T-cell (primary cell): ENCODE data around the gene EPB41L2. TPM values are rescaled to one million over a fixed set of nuclear protein-coding genes. Genes with fewer than 3 reads are reported as not detected.

Source experiments
- ATAC-seq, 4 experiments: fragments of 200-7000 bp in 3 of 4; fragments of 150-1000 bp in 1 of 4; cut with Tn5 transposase; replicated peaks in 1 of 4; 1 replicate in 3 of 4; 2 replicates in 1 of 4; pipeline ENCODE4 v1.10.0; 2021; ENCODE audit warnings: moderate library complexity in 3 of 4, mild to moderate bottlenecking in 2 of 4, moderate number of reproducible peaks in 1 of 4
- CTCF ChIA-PET, 2 donors: fragments of 300-600 bp; sonication (Branson Sonifier 250); formaldehyde crosslinking; loops; one replicate each; lab custom pipeline; 2022; ENCODE audit warnings: antibody characterized with exemption in 2 of 2; lab: Charles Lee
- POLR2A ChIA-PET, 2 donors: fragments of 300-600 bp; sonication (Branson Sonifier 250); formaldehyde crosslinking; loops; one replicate each; lab custom pipeline; 2022; ENCODE audit warnings: antibody characterized with exemption in 2 of 2; lab: Charles Lee
- DNase-seq, 35 experiments: peaks; one replicate each; pipeline versions ENCODE4 v3.0.0 to v3.0.0-alpha.2; 2013 to 2023
- H3K27ac ChIP-seq: one replicate; pipeline ENCODE4 v1.5.1; 2013; ENCODE audit warnings: low read length
- H3K27me3 ChIP-seq, 2 experiments: replicated peaks in 1 of 2; 1 replicate in 1 of 2; 2 replicates in 1 of 2; pipeline versions ENCODE4 v1.6.1 to v1.7.0; 2013; ENCODE audit warnings: low read length in 1 of 2, mixed read lengths in 1 of 2; ENCODE audit not compliant: control insufficient read depth in 2 of 2, insufficient read depth in 2 of 2; ENCODE audit errors: extremely low read depth in 1 of 2
- H3K36me3 ChIP-seq, 2 donors: 1 replicate in 1 of 2; 2 replicates in 1 of 2; pipeline versions ENCODE4 v1.6.1 to v1.7.0; 2013; ENCODE audit warnings: low read length in 1 of 2; ENCODE audit not compliant: control insufficient read depth in 2 of 2, insufficient read depth in 1 of 2; ENCODE audit errors: extremely low read depth in 1 of 2
- H3K4me1 ChIP-seq, 2 experiments: 1 replicate in 1 of 2; 2 replicates in 1 of 2; pipeline versions ENCODE4 v1.6.1 to v1.7.0; 2013; ENCODE audit warnings: low read length in 2 of 2, mixed read lengths in 1 of 2; ENCODE audit not compliant: insufficient read depth in 2 of 2, control insufficient read depth in 1 of 2; ENCODE audit errors: extremely low read depth in 1 of 2
- H3K4me3 ChIP-seq, 2 donors: 1 replicate in 1 of 2; 2 replicates in 1 of 2; pipeline versions ENCODE4 v1.5.1 to v1.7.0; 2013; ENCODE audit warnings: mild to moderate bottlenecking in 2 of 2, low read length in 1 of 2, moderate library complexity in 1 of 2; ENCODE audit not compliant: control insufficient read depth in 1 of 2; ENCODE audit errors: extremely low read depth in 1 of 2
- H3K9me3 ChIP-seq: 2 replicates; pipeline ENCODE4 v1.7.0; 2013
- H3K27ac Mint-ChIP-seq, 2 donors: one replicate each; pipeline ENCODE4 v1.8.0; 2020 to 2021; ENCODE audit warnings: mild to moderate bottlenecking in 2 of 2, mixed read lengths in 2 of 2
- H3K27me3 Mint-ChIP-seq, 2 donors: one replicate each; pipeline ENCODE4 v1.8.0; 2021 to 2022; ENCODE audit warnings: mixed read lengths in 2 of 2
- H3K36me3 Mint-ChIP-seq: one replicate; pipeline ENCODE4 v1.8.0; 2021; ENCODE audit warnings: mixed read lengths
- H3K4me1 Mint-ChIP-seq, 3 donors: one replicate each; pipeline ENCODE4 v1.8.0; 2020 to 2022; ENCODE audit warnings: mixed read lengths in 3 of 3, mild to moderate bottlenecking in 1 of 3
- H3K4me3 Mint-ChIP-seq, 3 donors: one replicate each; pipeline ENCODE4 v1.8.0; 2020 to 2022; ENCODE audit warnings: mild to moderate bottlenecking in 3 of 3, mixed read lengths in 3 of 3, moderate library complexity in 3 of 3
- H3K9me3 Mint-ChIP-seq, 3 donors: one replicate each; pipeline ENCODE4 v1.8.0; 2020 to 2022; ENCODE audit warnings: mixed read lengths in 3 of 3
- WGBS: methylation state at CpG from one replicate; pipeline ENCODE4 v1.1.5; 2013; ENCODE audit warnings: missing lambda C conversion rate; ENCODE audit not compliant: insufficient coverage; 5-methylcytosine and 5-hydroxymethylcytosine counted together
- total RNA-seq, 35 experiments: library from RNA in 6 of 35; stranded (reverse) in 6 of 35; fragments of 120-200 nt in 1 of 35; gene quantifications; one replicate each; pipeline versions ENCODE4 v1.2.1 to v1.2.4 and lab custom pipeline; 2013 to 2026

EPB41L2 gene
- total RNA-seq, 5 donors from 2014 or later (not counting 1 experiment from before 2014, with no cell fraction given) = 11.1 to 15.0 (median 13.6) TPM

DNA sequence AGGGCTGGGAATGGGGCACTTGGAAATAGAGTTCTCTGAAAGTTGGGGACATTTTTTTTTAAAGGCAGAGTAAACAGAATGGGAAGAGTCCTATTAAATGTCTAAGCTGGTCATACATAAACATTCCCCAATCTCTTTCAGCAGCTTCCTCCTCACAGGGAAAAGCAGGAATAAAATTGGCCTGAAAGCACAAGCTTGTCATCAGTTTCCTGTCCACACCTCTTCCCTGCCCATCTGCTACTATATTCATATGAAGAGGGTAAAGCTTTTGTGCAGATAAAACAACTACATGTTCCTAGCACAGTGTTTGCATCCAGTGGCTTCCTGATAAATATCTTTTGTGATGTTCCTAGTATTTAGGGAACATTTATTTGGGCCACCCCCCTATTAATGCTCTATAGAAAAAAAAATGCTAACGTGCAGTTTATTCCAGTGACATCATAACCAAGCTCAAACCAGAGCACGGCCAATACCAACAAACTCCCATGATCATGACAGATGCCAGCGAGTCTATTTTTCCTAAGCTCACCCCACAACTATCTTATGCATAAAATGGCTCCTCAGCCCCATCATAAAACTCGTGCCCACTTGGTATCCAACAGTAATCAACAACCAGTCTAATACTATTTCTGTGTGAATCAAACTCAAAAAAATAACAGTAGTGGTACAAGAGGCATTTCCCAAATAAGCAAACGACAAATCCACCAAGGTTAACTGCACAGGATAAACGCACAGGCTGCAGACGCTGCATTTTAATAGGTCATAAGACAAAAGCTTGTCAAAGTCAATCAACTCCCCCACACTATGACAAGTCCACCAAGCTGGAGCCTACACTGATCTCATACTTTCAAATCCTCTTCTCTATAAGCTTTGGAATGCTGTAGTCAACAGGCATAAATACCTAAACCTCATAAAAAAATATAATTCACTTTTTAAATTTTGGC lies 95.3 kb downstream of the EPB41L2 start:
- no peaks in the 10 kb centered on the region for H3K27me3 ChIP-seq
- ChIA-PET CTCF (interaction anchor here in 1 of 2 donors (0.6 to 0.8 kb wide), 2 partner anchors 9 to 1225 kb away, joined by 3 read pairs; no protein-coding TSS in a partner anchor), POLR2A (interaction anchor here (0.6 kb wide), 2 partner anchors 46 to 1257 kb away, joined by 3 to 5 read pairs; no protein-coding TSS in a partner anchor)
- no peaks in the 10 kb centered on the region for H3K4me1 ChIP-seq
- Mint-ChIP-seq H3K27ac (no peak overlapping the region), H3K27me3 (no peaks in the 10 kb centered on the region), H3K36me3 (no peaks in the 10 kb centered on the region), H3K4me1 (no peaks in the 10 kb centered on the region), H3K9me3 (no peaks in the 10 kb centered on the region), H3K4me3 (no peak overlapping the region)
- no peak for ATAC-seq
- 89% methylated on average over 2 of the region's 7 CpGs for WGBS
- no peaks in the 10 kb centered on the region for H3K36me3 ChIP-seq
- no peak overlapping the region for H3K27ac ChIP-seq
- no peaks in the 10 kb centered on the region for H3K9me3 ChIP-seq
- H3K4me3 ChIP-seq = no peak overlapping the region
- DNase-seq = no peak

- WGBS = 93% methylated on average over 3 of the region's 8 CpGs
- H3K4me1 ChIP-seq = no peaks in the 10 kb centered on the region
- Mint-ChIP-seq H3K27me3 (no peaks in the 10 kb centered on the region), H3K36me3 (no peaks in the 10 kb centered on the region), H3K9me3 (no peaks in the 10 kb centered on the region), H3K4me3 (no peak overlapping the region), H3K27ac (no peak overlapping the region), H3K4me1 (no peaks in the 10 kb centered on the region)
- no peaks in the 10 kb centered on the region for H3K9me3 ChIP-seq
- ATAC-seq (no peak), DNase-seq (no peak)
- no peaks in the 10 kb centered on the region for H3K27me3 ChIP-seq
- no peaks in the 10 kb centered on the region for H3K36me3 ChIP-seq
- ChIA-PET CTCF (interaction anchor here in 1 of 2 donors (0.5 to 0.6 kb wide), 2 partner anchors 41 to 642 kb away, joined by 3 to 4 read pairs; no protein-coding TSS in a partner anchor), POLR2A (no interaction called here)
- no peak overlapping the region for H3K4me3 ChIP-seq
- no peak overlapping the region for H3K27ac ChIP-seq
Measured at GRCh38 chr6:130966344-130966980, 96.6 kb downstream of the EPB41L2 start.

- no peak overlapping the region for H3K27ac ChIP-seq
Measured at GRCh38 chr6:130965656-130966055, 97.4 kb downstream of the EPB41L2 start.

GRCh38 chr6:130964808-130965604 lies 98.0 kb downstream of the EPB41L2 start:
- no peak for ATAC-seq
- H3K4me3 Mint-ChIP-seq = no peak overlapping the region
- Histone ChIP-seq H3K9me3 (no peaks in the 10 kb centered on the region), H3K4me3 (no peak overlapping the region), H3K27ac (no peak overlapping the region), H3K4me1 (no peaks in the 10 kb centered on the region), H3K36me3 (no peaks in the 10 kb centered on the region), H3K27me3 (no peaks in the 10 kb centered on the region)
- H3K36me3 Mint-ChIP-seq = no peaks in the 10 kb centered on the region
- CTCF ChIA-PET = no interaction called here
- no peaks in the 10 kb centered on the region for H3K9me3 Mint-ChIP-seq
- POLR2A ChIA-PET = interaction anchor here in 1 of 2 donors (0.6 kb wide), 1 partner anchor 50 kb away, joined by 3 read pairs; no protein-coding TSS in a partner anchor
- WGBS = no CpG with 5 or more reads among the region's 5 CpGs
- H3K4me1 Mint-ChIP-seq = no peaks in the 10 kb centered on the region
- no peak overlapping the region for H3K27ac Mint-ChIP-seq
- no peak for DNase-seq
- H3K27me3 Mint-ChIP-seq = no peaks in the 10 kb centered on the region

More at GRCh38 chr6:130965656-130966055, 97.4 kb downstream of the EPB41L2 start:
- CTCF ChIA-PET = no interaction called here
- DNase-seq = no peak
- no peak overlapping the region for H3K4me3 Mint-ChIP-seq
- H3K4me3 ChIP-seq = no peak overlapping the region
- H3K27me3 Mint-ChIP-seq = no peaks in the 10 kb centered on the region
- no peaks in the 10 kb centered on the region for H3K4me1 Mint-ChIP-seq
- POLR2A ChIA-PET = interaction anchor here in 1 of 2 donors (0.6 kb wide), 1 partner anchor 51 kb away, joined by 3 read pairs; no protein-coding TSS in a partner anchor
- ATAC-seq = no peak
- no peaks in the 10 kb centered on the region for H3K4me1 ChIP-seq
- no peaks in the 10 kb centered on the region for H3K27me3 ChIP-seq
- no peaks in the 10 kb centered on the region for H3K9me3 Mint-ChIP-seq
- no peak overlapping the region for H3K27ac Mint-ChIP-seq
- no peaks in the 10 kb centered on the region for H3K9me3 ChIP-seq
- no peaks in the 10 kb centered on the region for H3K36me3 ChIP-seq
- no peaks in the 10 kb centered on the region for H3K36me3 Mint-ChIP-seq

GRCh38 chr6:130964289-130964688 lies 98.8 kb downstream of the EPB41L2 start:
- Histone ChIP-seq H3K4me1 (no peaks in the 10 kb centered on the region), H3K4me3 (no peak overlapping the region), H3K9me3 (no peaks in the 10 kb centered on the region), H3K27me3 (no peaks in the 10 kb centered on the region), H3K36me3 (no peaks in the 10 kb centered on the region), H3K27ac (no peak overlapping the region)
- no peak overlapping the region for H3K4me3 Mint-ChIP-seq
- H3K9me3 Mint-ChIP-seq = no peaks in the 10 kb centered on the region
- DNase-seq (no peak), ATAC-seq (no peak)
- ChIA-PET CTCF (interaction anchor here in 1 of 2 donors (1.1 kb wide), 1 partner anchor 9 kb away, joined by 3 read pairs; no protein-coding TSS in a partner anchor), POLR2A (no interaction called here)
- no peaks in the 10 kb centered on the region for H3K36me3 Mint-ChIP-seq
- WGBS = no CpG with 5 or more reads among the region's 2 CpGs
- H3K27me3 Mint-ChIP-seq = no peaks in the 10 kb centered on the region
- no peaks in the 10 kb centered on the region for H3K4me1 Mint-ChIP-seq
- no peak overlapping the region for H3K27ac Mint-ChIP-seq

DNA sequence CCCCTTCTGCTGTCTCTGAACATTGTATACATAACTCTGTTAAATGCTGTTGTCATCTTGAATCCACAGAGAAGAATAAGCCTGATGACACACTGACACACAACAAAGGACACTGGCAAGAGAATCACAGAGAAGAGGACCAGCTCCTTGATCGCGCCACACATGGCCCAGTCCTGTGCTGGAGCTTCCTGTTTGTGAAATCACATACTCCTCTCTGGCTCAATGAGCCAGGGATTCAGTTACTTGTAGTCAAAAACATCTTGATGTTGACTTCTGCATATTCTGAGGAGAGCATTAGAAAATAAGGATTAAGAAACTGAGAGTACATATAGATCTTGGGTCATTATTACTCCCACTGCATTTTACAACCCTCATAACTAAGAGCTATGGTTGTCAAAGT lies 100.1 kb downstream of the EPB41L2 start:
- no peak overlapping the region for H3K4me3 ChIP-seq
- no peaks in the 10 kb centered on the region for H3K4me1 ChIP-seq
- H3K27ac Mint-ChIP-seq = no peak overlapping the region
- ATAC-seq (no peak), DNase-seq (no peak)
- H3K27me3 ChIP-seq = no peaks in the 10 kb centered on the region
- no peaks in the 10 kb centered on the region for H3K36me3 Mint-ChIP-seq
- WGBS = no CpG with 5 or more reads among the region's 2 CpGs
- no peak overlapping the region for H3K4me3 Mint-ChIP-seq
- H3K27me3 Mint-ChIP-seq = no peaks in the 10 kb centered on the region
- no peaks in the 10 kb centered on the region for H3K9me3 ChIP-seq
- no peaks in the 10 kb centered on the region for H3K36me3 ChIP-seq
- POLR2A ChIA-PET = no interaction called here
- H3K9me3 Mint-ChIP-seq = no peaks in the 10 kb centered on the region
- H3K4me1 Mint-ChIP-seq = no peaks in the 10 kb centered on the region
- no peak overlapping the region for H3K27ac ChIP-seq
- CTCF ChIA-PET = no interaction called here
